ENCODE measurements around the gene TAS1R3. TPM values are rescaled to one million over a fixed set of nuclear protein-coding genes. Genes with fewer than 3 reads are reported as not detected.

The TAS1R3 gene
- total RNA-seq, 1 donor from 2014 or later: 0.50 TPM

DNA sequence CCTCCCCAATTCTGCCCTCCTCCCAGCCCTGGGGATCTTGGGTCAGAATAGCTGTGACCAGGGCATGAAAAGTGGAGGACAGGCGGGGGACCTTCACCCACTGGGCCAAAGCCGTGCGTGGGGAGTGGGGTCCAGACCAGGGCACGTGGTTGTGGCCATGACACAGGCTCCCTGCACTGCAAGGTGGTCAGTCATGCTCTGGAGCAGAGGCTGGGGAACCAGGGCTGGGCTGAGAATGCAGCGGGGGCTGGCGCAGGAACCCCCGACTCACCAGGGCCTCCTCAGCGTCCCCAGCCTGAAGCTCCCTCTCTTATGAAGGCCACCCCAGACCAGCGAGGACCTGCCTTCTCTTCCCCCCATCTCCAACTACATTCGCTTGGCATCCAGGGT lies 15.4 kb downstream of the TAS1R3 start:
- H3K9ac ChIP-seq (ENCODE audit: low read length): no peak overlapping the region
- FAIRE-seq (no peak), DNase-seq (ENCODE audit: low read depth) (no peak)
- H4K20me1 ChIP-seq (ENCODE audit: insufficient read depth, low read length): peaks cover 69% of the 10 kb centered on the region
- no peaks in the 10 kb centered on the region for H3K36me3 Mint-ChIP-seq (ENCODE audit: low read depth, unreplicated experiment)
- peaks cover 10% of the 10 kb centered on the region for H3K4me1 Mint-ChIP-seq (ENCODE audit: low read depth, unreplicated experiment)
- peak overlapping the region; percentile 99 for H3K4me2 ChIP-seq (ENCODE audit: low read length)
- H2AFZ ChIP-seq (ENCODE audit: low read depth, low read length): no peak overlapping the region
- no peak overlapping the region for H3K27ac ChIP-seq (ENCODE audit: low read depth, low read length)
- no peaks in the 10 kb centered on the region for H3K9me3 ChIP-seq (ENCODE audit: insufficient read depth, low read depth, low read length)
- no peaks in the 10 kb centered on the region for H3K27me3 ChIP-seq (ENCODE audit: insufficient read depth, low read length)
- no peak overlapping the region for H3K27ac Mint-ChIP-seq (ENCODE audit: unreplicated experiment)
- peaks cover 47% of the 10 kb centered on the region for H3K4me1 ChIP-seq (ENCODE audit: insufficient read depth, low read length)
- no peaks in the 10 kb centered on the region for H3K27me3 Mint-ChIP-seq (ENCODE audit: low read depth, unreplicated experiment)
- peak overlapping the region; percentile 87 for H3K4me3 Mint-ChIP-seq (ENCODE audit: unreplicated experiment)
- H3K79me2 ChIP-seq (ENCODE audit: insufficient read depth, low read length): peaks cover 68% of the 10 kb centered on the region
- no peaks in the 10 kb centered on the region for H3K9me3 Mint-ChIP-seq (ENCODE audit: unreplicated experiment)
- no peak overlapping the region for H3K4me3 ChIP-seq (ENCODE audit: insufficient read depth, low read depth, low read length)
- TF ChIP-seq, protein P1, sequence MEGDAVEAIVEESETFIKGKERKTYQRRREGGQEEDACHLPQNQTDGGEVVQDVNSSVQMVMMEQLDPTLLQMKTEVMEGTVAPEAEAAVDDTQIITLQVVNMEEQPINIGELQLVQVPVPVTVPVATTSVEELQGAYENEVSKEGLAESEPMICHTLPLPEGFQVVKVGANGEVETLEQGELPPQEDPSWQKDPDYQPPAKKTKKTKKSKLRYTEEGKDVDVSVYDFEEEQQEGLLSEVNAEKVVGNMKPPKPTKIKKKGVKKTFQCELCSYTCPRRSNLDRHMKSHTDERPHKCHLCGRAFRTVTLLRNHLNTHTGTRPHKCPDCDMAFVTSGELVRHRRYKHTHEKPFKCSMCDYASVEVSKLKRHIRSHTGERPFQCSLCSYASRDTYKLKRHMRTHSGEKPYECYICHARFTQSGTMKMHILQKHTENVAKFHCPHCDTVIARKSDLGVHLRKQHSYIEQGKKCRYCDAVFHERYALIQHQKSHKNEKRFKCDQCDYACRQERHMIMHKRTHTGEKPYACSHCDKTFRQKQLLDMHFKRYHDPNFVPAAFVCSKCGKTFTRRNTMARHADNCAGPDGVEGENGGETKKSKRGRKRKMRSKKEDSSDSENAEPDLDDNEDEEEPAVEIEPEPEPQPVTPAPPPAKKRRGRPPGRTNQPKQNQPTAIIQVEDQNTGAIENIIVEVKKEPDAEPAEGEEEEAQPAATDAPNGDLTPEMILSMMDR (IDR thresholded peaks at IDR 0.05; ENCODE audit: insufficient read depth, low read depth, low read length): no peak
- no peak for TF ChIP-seq EZH2 (IDR thresholded peaks at IDR 0.05; ENCODE audit: insufficient read depth, low read length)
- H3K36me3 ChIP-seq (ENCODE audit: insufficient read depth, low read length): no peaks in the 10 kb centered on the region

DNA sequence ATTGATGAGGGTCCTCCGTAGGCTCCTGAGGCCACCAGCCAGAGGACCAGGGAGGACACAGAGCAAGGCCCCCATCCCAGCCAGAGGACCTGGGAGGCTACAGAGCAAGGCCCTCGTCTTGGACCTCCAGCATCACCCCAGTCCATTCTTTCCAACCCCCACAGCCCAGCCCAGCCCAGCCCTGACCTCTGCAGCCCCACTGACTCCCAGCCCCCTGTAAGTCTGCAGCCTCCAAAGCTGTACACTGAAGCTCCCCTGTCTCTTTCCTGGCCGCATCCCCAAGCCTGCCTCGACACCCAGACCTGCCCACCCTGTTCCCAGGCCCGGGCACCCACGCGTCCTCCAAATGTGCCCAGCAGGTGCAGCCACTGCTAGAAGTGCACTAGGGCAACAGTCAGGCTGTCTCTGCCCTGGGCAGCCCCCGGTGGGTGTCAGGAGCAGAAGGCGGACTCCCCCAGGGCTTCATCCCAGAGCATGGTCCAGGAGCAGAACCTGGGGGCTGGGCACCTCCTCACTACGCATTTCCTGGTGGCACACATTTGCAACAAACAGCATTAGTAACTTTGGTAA lies 16.0 kb downstream of the TAS1R3 start:
- FAIRE-seq (no peak), DNase-seq (ENCODE audit: low read depth) (no peak)
- Histone ChIP-seq H3K4me1 (ENCODE audit: insufficient read depth, low read length) (peaks cover 49% of the 10 kb centered on the region), H4K20me1 (ENCODE audit: insufficient read depth, low read length) (peaks cover 69% of the 10 kb centered on the region), H3K79me2 (ENCODE audit: insufficient read depth, low read length) (peaks cover 67% of the 10 kb centered on the region), H3K9ac (ENCODE audit: low read length) (peak overlapping the region; percentile 83), H3K27me3 (ENCODE audit: insufficient read depth, low read length) (no peaks in the 10 kb centered on the region), H2AFZ (ENCODE audit: low read depth, low read length) (no peak overlapping the region), H3K4me2 (ENCODE audit: low read length) (peak overlapping the region; percentile 99), H3K36me3 (ENCODE audit: insufficient read depth, low read length) (no peaks in the 10 kb centered on the region), H3K9me3 (ENCODE audit: insufficient read depth, low read depth, low read length) (no peaks in the 10 kb centered on the region), H3K27ac (ENCODE audit: low read depth, low read length) (no peak overlapping the region), H3K4me3 (ENCODE audit: insufficient read depth, low read depth, low read length) (peak overlapping the region; percentile 79)
- H3K4me3 Mint-ChIP-seq (ENCODE audit: unreplicated experiment): peak overlapping the region; percentile 87
- no peaks in the 10 kb centered on the region for H3K27me3 Mint-ChIP-seq (ENCODE audit: low read depth, unreplicated experiment)
- peaks cover 13% of the 10 kb centered on the region for H3K4me1 Mint-ChIP-seq (ENCODE audit: low read depth, unreplicated experiment)
- peaks cover 1% of the 10 kb centered on the region for H3K36me3 Mint-ChIP-seq (ENCODE audit: low read depth, unreplicated experiment)
- no peak overlapping the region for H3K27ac Mint-ChIP-seq (ENCODE audit: unreplicated experiment)
- TF ChIP-seq EZH2 (IDR thresholded peaks at IDR 0.05; ENCODE audit: insufficient read depth, low read length): no peak
- TF ChIP-seq, protein P1 (IDR thresholded peaks at IDR 0.05; ENCODE audit: insufficient read depth, low read depth, low read length): no peak
- no peaks in the 10 kb centered on the region for H3K9me3 Mint-ChIP-seq (ENCODE audit: unreplicated experiment)

DNA sequence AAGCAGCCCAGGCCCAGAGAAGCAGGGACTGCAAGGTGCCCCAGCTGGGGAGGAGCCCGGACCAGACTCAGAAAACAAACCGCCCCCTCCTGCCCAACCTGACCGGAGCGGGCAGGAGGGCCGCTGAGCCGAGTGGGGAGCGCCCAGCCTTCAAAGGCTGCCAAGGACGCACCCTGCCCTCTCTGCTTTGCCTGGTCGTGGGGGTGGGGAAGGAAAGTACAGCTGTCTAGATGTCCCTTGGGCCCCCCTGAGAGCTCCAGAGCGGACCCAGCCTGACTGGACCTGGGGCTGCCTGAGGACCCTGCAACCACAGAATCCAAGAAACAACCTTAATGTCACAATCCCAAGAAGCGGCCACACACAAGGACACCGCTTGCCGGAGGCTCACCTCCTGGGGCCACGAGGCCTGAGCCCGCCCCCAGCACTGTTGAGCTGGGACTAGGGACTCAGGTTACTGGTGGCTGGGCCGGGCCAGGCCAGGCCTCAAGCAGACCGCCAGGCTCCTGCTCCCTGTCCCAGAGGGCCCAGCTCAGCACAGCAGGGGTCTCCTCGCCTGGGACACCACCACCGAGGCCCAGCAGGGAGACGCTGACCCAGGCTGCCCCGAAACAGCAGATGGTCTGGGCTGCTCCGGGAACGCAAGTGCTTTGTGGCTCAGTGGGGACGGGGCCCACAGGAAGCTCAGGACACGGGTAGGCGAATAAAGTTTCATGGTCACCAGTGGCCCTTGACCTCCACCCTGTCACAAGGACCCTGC lies 16.8 kb downstream of the TAS1R3 start:
- peak overlapping the region; percentile 79 for H3K4me3 ChIP-seq (ENCODE audit: insufficient read depth, low read depth, low read length)
- FAIRE-seq (no peak), DNase-seq (ENCODE audit: low read depth) (no peak)
- H3K9me3 ChIP-seq (ENCODE audit: insufficient read depth, low read depth, low read length): no peaks in the 10 kb centered on the region
- peaks cover 46% of the 10 kb centered on the region for H3K4me1 ChIP-seq (ENCODE audit: insufficient read depth, low read length)
- H3K4me3 Mint-ChIP-seq (ENCODE audit: unreplicated experiment): peak overlapping the region; percentile 87
- H2AFZ ChIP-seq (ENCODE audit: low read depth, low read length): no peak overlapping the region
- TF ChIP-seq, protein P1 (IDR thresholded peaks at IDR 0.05; ENCODE audit: insufficient read depth, low read depth, low read length): no peak
- TF ChIP-seq EZH2 (IDR thresholded peaks at IDR 0.05; ENCODE audit: insufficient read depth, low read length): no peak
- no peaks in the 10 kb centered on the region for H3K9me3 Mint-ChIP-seq (ENCODE audit: unreplicated experiment)
- peaks cover 6% of the 10 kb centered on the region for H3K36me3 ChIP-seq (ENCODE audit: insufficient read depth, low read length)
- H3K27ac ChIP-seq (ENCODE audit: low read depth, low read length): peak overlapping the region; percentile 47
- no peaks in the 10 kb centered on the region for H3K27me3 ChIP-seq (ENCODE audit: insufficient read depth, low read length)
- peaks cover 6% of the 10 kb centered on the region for H3K36me3 Mint-ChIP-seq (ENCODE audit: low read depth, unreplicated experiment)
- peak overlapping the region; percentile 58 for H3K27ac Mint-ChIP-seq (ENCODE audit: unreplicated experiment)
- H3K27me3 Mint-ChIP-seq (ENCODE audit: low read depth, unreplicated experiment): no peaks in the 10 kb centered on the region
- H3K4me1 Mint-ChIP-seq (ENCODE audit: low read depth, unreplicated experiment): peaks cover 17% of the 10 kb centered on the region
- H3K9ac ChIP-seq (ENCODE audit: low read length): peak overlapping the region; percentile 83
- H3K4me2 ChIP-seq (ENCODE audit: low read length): peak overlapping the region; percentile 99
- peaks cover 67% of the 10 kb centered on the region for H3K79me2 ChIP-seq (ENCODE audit: insufficient read depth, low read length)
- H4K20me1 ChIP-seq (ENCODE audit: insufficient read depth, low read length): peaks cover 69% of the 10 kb centered on the region

All from astrocyte (in vitro differentiated cells and primary cell).